ENCODE measurements around the gene RAET1G. TPM values are rescaled to one million over a fixed set of nuclear protein-coding genes. Genes with fewer than 3 reads are reported as not detected.
"Not testable (repeated sequence)": the region's sequence is repeated elsewhere in the genome, so short reads cannot be mapped to it uniquely, and the experiment has no call there.

RAET1G gene
- polyA plus RNA-seq, 3 donors: 1.2 to 1.7 (median 1.6) TPM

GRCh38 chr6:149919834-149920225, 3.1 kb downstream of the RAET1G start:
- no peak for DNase-seq (ENCODE audit: extremely low read depth in 1 of 11, low read depth in 9 of 11, low spot score in 4 of 11)

- not testable (repeated sequence) for DNase-seq (ENCODE audit: extremely low read depth in 1 of 11, low read depth in 9 of 11, low spot score in 4 of 11)
Measured at GRCh38 chr6:149919126-149919833, 3.6 kb downstream of the RAET1G start.

GRCh38 chr6:149918151-149918905, 4.6 kb downstream of the RAET1G start:
- no peak for DNase-seq (ENCODE audit: extremely low read depth in 1 of 11, low read depth in 9 of 11, low spot score in 4 of 11)

GRCh38 chr6:149917679-149918078, 5.2 kb downstream of the RAET1G start:
- DNase-seq (ENCODE audit: extremely low read depth in 1 of 11, low read depth in 9 of 11, low spot score in 4 of 11): no peak

- no peak for DNase-seq (ENCODE audit: extremely low read depth in 1 of 11, low read depth in 9 of 11, low spot score in 4 of 11)
Measured at GRCh38 chr6:149915970-149916865, 6.7 kb downstream of the RAET1G start.

GRCh38 chr6:149913540-149914240, 9.2 kb downstream of the RAET1G start:
- DNase-seq (ENCODE audit: extremely low read depth in 1 of 11, low read depth in 9 of 11, low spot score in 4 of 11): no peak

- no peak for DNase-seq (ENCODE audit: extremely low read depth in 1 of 11, low read depth in 9 of 11, low spot score in 4 of 11)
Measured at GRCh38 chr6:149913085-149913484, 9.8 kb downstream of the RAET1G start.

GRCh38 chr6:149912680-149913079, 10.2 kb downstream of the RAET1G start:
- DNase-seq (ENCODE audit: extremely low read depth in 1 of 11, low read depth in 9 of 11, low spot score in 4 of 11): not testable (repeated sequence)

- no peak for DNase-seq (ENCODE audit: extremely low read depth in 1 of 11, low read depth in 9 of 11, low spot score in 4 of 11)
Measured at GRCh38 chr6:149910721-149911151, 12.2 kb downstream of the RAET1G start.

GRCh38 chr6:149909701-149910470, 13.0 kb downstream of the RAET1G start:
- no peak for DNase-seq (ENCODE audit: extremely low read depth in 1 of 11, low read depth in 9 of 11, low spot score in 4 of 11)

- not testable (repeated sequence) for DNase-seq (ENCODE audit: extremely low read depth in 1 of 11, low read depth in 9 of 11, low spot score in 4 of 11)
Measured at GRCh38 chr6:149908480-149908879, 14.4 kb downstream of the RAET1G start.

- DNase-seq (ENCODE audit: extremely low read depth in 1 of 11, low read depth in 9 of 11, low spot score in 4 of 11): no peak
Measured at GRCh38 chr6:149907317-149907716, 15.6 kb downstream of the RAET1G start.

GRCh38 chr6:149906405-149906804, 16.5 kb downstream of the RAET1G start:
- no peak for DNase-seq (ENCODE audit: extremely low read depth in 1 of 11, low read depth in 9 of 11, low spot score in 4 of 11)

- no peak for DNase-seq (ENCODE audit: extremely low read depth in 1 of 11, low read depth in 9 of 11, low spot score in 4 of 11)
Measured at GRCh38 chr6:149905911-149906371, 17.0 kb downstream of the RAET1G start.

- DNase-seq (ENCODE audit: extremely low read depth in 1 of 11, low read depth in 9 of 11, low spot score in 4 of 11): no peak
Measured at GRCh38 chr6:149905371-149905910, 17.5 kb downstream of the RAET1G start.

- DNase-seq (ENCODE audit: extremely low read depth in 1 of 11, low read depth in 9 of 11, low spot score in 4 of 11): no peak
Measured at GRCh38 chr6:149904661-149905370, 18.1 kb downstream of the RAET1G start.

GRCh38 chr6:149903938-149904611, 18.8 kb downstream of the RAET1G start:
- DNase-seq (ENCODE audit: extremely low read depth in 1 of 11, low read depth in 9 of 11, low spot score in 4 of 11): no peak

Measured in renal cortex interstitium (tissue), 11 donors.